Activated naive CD8-positive, alpha-beta T cell treated with anti-CD3 and anti-CD28 coated beads for 36 hours (primary cell): ENCODE data around the gene GLIS1. TPM values are rescaled to one million over a fixed set of nuclear protein-coding genes. Genes with fewer than 3 reads are reported as not detected.
"Not testable (repeated sequence)": the region's sequence is repeated elsewhere in the genome, so short reads cannot be mapped to it uniquely, and the experiment has no call there.

Source experiments
- DNase-seq: peaks from one replicate; pipeline ENCODE4 v3.0.0; 2021
- H3K27ac Mint-ChIP-seq: one replicate; pipeline ENCODE4 v1.8.0; 2022; ENCODE audit warnings: mild to moderate bottlenecking, moderate library complexity, mixed read lengths
- H3K27me3 Mint-ChIP-seq: one replicate; pipeline ENCODE4 v1.8.0; 2022; ENCODE audit warnings: mild to moderate bottlenecking, mixed read lengths
- H3K36me3 Mint-ChIP-seq: one replicate; pipeline ENCODE4 v1.8.0; 2021; ENCODE audit warnings: mild to moderate bottlenecking, mixed read lengths
- H3K4me1 Mint-ChIP-seq: one replicate; pipeline ENCODE4 v1.8.0; 2021; ENCODE audit warnings: mixed read lengths
- H3K4me3 Mint-ChIP-seq: one replicate; pipeline ENCODE4 v1.8.0; 2022; ENCODE audit warnings: mild to moderate bottlenecking, moderate library complexity, mixed read lengths
- H3K9me3 Mint-ChIP-seq: one replicate; pipeline ENCODE4 v1.8.0; 2022; ENCODE audit warnings: mixed read lengths
- total RNA-seq, 2 experiments: library from RNA; stranded (reverse); gene quantifications; one replicate each; pipeline ENCODE4 v1.2.3, GENCODE V29; 2021

GLIS1 gene
- total RNA-seq, 2 experiments from 2014 or later: 0.10 TPM; not detected in 1

GRCh38 chr1:53655931-53656746 is 82.8 kb downstream of the GLIS1 start:
- Mint-ChIP-seq H3K4me3 (no peak overlapping the region), H3K9me3 (no peaks in the 10 kb centered on the region), H3K36me3 (no peaks in the 10 kb centered on the region), H3K4me1 (no peaks in the 10 kb centered on the region), H3K27ac (no peak overlapping the region), H3K27me3 (no peaks in the 10 kb centered on the region)
- no peak for DNase-seq

GRCh38 chr1:53654216-53655210 is 84.5 kb downstream of the GLIS1 start:
- Mint-ChIP-seq H3K36me3 (no peaks in the 10 kb centered on the region), H3K27ac (no peak overlapping the region), H3K27me3 (no peaks in the 10 kb centered on the region), H3K4me1 (no peaks in the 10 kb centered on the region), H3K4me3 (no peak overlapping the region), H3K9me3 (no peaks in the 10 kb centered on the region)
- DNase-seq: no peak

- Mint-ChIP-seq H3K9me3 (no peaks in the 10 kb centered on the region), H3K36me3 (no peaks in the 10 kb centered on the region), H3K4me1 (no peaks in the 10 kb centered on the region), H3K27me3 (no peaks in the 10 kb centered on the region), H3K4me3 (no peak overlapping the region), H3K27ac (no peak overlapping the region)
- no peak for DNase-seq
These were observed 85.3 kb downstream of the GLIS1 start for GRCh38 chr1:53653631-53654030.

GRCh38 chr1:53653200-53653575 is 85.8 kb downstream of the GLIS1 start:
- Mint-ChIP-seq H3K27me3 (no peaks in the 10 kb centered on the region), H3K4me3 (no peak overlapping the region), H3K36me3 (no peaks in the 10 kb centered on the region), H3K27ac (no peak overlapping the region), H3K9me3 (no peaks in the 10 kb centered on the region), H3K4me1 (no peaks in the 10 kb centered on the region)
- no peak for DNase-seq

- Mint-ChIP-seq H3K4me3 (no peak overlapping the region), H3K27ac (no peak overlapping the region), H3K36me3 (no peaks in the 10 kb centered on the region), H3K9me3 (no peaks in the 10 kb centered on the region), H3K4me1 (no peaks in the 10 kb centered on the region), H3K27me3 (no peaks in the 10 kb centered on the region)
- no peak for DNase-seq
These were observed 86.3 kb downstream of the GLIS1 start for GRCh38 chr1:53652441-53653199.

- Mint-ChIP-seq H3K9me3 (no peaks in the 10 kb centered on the region), H3K27ac (no peak overlapping the region), H3K36me3 (no peaks in the 10 kb centered on the region), H3K4me1 (no peaks in the 10 kb centered on the region), H3K4me3 (no peak overlapping the region), H3K27me3 (peaks cover 4% of the 10 kb centered on the region)
- DNase-seq: no peak
These were observed 87.6 kb downstream of the GLIS1 start for GRCh38 chr1:53651356-53651755.

GRCh38 chr1:53648516-53648915 is 90.4 kb downstream of the GLIS1 start:
- H3K27me3 Mint-ChIP-seq: peaks cover 4% of the 10 kb centered on the region
- no peaks in the 10 kb centered on the region for H3K9me3 Mint-ChIP-seq
- no peak overlapping the region for H3K27ac Mint-ChIP-seq
- H3K4me1 Mint-ChIP-seq: no peaks in the 10 kb centered on the region
- H3K4me3 Mint-ChIP-seq: no peak overlapping the region
- H3K36me3 Mint-ChIP-seq: no peaks in the 10 kb centered on the region
- no peak for DNase-seq

GRCh38 chr1:53647915-53648314 is 91.0 kb downstream of the GLIS1 start:
- H3K27me3 Mint-ChIP-seq, H3K9me3 Mint-ChIP-seq, DNase-seq, H3K27ac Mint-ChIP-seq, H3K4me3 Mint-ChIP-seq, H3K36me3 Mint-ChIP-seq, H3K4me1 Mint-ChIP-seq: not testable (repeated sequence)

GRCh38 chr1:53646732-53647131 is 92.2 kb downstream of the GLIS1 start:
- peaks cover 4% of the 10 kb centered on the region for H3K27me3 Mint-ChIP-seq
- no peak overlapping the region for H3K4me3 Mint-ChIP-seq
- no peaks in the 10 kb centered on the region for H3K9me3 Mint-ChIP-seq
- DNase-seq: no peak
- no peaks in the 10 kb centered on the region for H3K36me3 Mint-ChIP-seq
- no peaks in the 10 kb centered on the region for H3K4me1 Mint-ChIP-seq
- no peak overlapping the region for H3K27ac Mint-ChIP-seq

GRCh38 chr1:53645690-53646078 is 93.3 kb downstream of the GLIS1 start:
- Mint-ChIP-seq H3K27ac (no peak overlapping the region), H3K9me3 (no peaks in the 10 kb centered on the region), H3K27me3 (peaks cover 4% of the 10 kb centered on the region), H3K4me1 (no peaks in the 10 kb centered on the region), H3K36me3 (no peaks in the 10 kb centered on the region), H3K4me3 (no peak overlapping the region)
- no peak for DNase-seq

- Mint-ChIP-seq H3K27me3 (peaks cover 4% of the 10 kb centered on the region), H3K27ac (no peak overlapping the region), H3K9me3 (no peaks in the 10 kb centered on the region), H3K4me3 (no peak overlapping the region), H3K36me3 (no peaks in the 10 kb centered on the region), H3K4me1 (no peaks in the 10 kb centered on the region)
- no peak for DNase-seq
These were observed 93.9 kb downstream of the GLIS1 start for GRCh38 chr1:53644909-53645689.

GRCh38 chr1:53644496-53644895 is 94.5 kb downstream of the GLIS1 start:
- Mint-ChIP-seq H3K36me3 (no peaks in the 10 kb centered on the region), H3K27ac (no peak overlapping the region), H3K4me1 (no peaks in the 10 kb centered on the region), H3K4me3 (no peak overlapping the region), H3K9me3 (no peaks in the 10 kb centered on the region), H3K27me3 (peaks cover 4% of the 10 kb centered on the region)
- no peak for DNase-seq

GRCh38 chr1:53643881-53644390 is 95.0 kb downstream of the GLIS1 start:
- DNase-seq: no peak
- H3K9me3 Mint-ChIP-seq: no peaks in the 10 kb centered on the region
- H3K36me3 Mint-ChIP-seq: no peaks in the 10 kb centered on the region
- H3K4me1 Mint-ChIP-seq: no peaks in the 10 kb centered on the region
- peaks cover 4% of the 10 kb centered on the region for H3K27me3 Mint-ChIP-seq
- H3K27ac Mint-ChIP-seq: no peak overlapping the region
- no peak overlapping the region for H3K4me3 Mint-ChIP-seq
